GF-D8 (cell line): ENCODE measurements around the gene OR52E4.

Source experiments
- DNase-seq: peaks from one replicate; lab custom pipeline; 2025; lab: John Stamatoyannopoulos, UW

The OR52E4 gene

DNA sequence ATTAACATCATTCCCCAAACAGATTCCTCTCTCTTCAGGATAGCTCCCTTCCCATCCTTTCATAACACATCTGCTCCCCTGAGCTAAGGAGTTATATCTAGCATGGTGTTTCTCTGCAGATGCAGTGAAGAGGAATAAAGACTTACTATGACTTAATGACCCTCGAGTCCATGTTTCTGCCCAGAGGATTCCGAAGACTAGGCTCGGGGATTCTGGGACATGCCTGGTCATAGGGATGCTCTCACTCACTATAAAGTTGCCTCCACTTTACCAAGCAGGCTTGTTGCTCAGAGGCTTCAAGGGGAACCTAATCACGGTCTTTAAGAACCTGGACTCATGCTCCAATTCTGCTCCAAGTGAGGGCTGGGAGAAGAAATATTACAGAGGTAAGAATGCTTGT is at the start of gene OR52E4:
Gene OR52E4 (plus strand): TSS at position 301 of the 400 bp plus-strand sequence. CDS start 3,664 bp downstream, outside the sequence.
- DNase-seq, result no peak

DNA sequence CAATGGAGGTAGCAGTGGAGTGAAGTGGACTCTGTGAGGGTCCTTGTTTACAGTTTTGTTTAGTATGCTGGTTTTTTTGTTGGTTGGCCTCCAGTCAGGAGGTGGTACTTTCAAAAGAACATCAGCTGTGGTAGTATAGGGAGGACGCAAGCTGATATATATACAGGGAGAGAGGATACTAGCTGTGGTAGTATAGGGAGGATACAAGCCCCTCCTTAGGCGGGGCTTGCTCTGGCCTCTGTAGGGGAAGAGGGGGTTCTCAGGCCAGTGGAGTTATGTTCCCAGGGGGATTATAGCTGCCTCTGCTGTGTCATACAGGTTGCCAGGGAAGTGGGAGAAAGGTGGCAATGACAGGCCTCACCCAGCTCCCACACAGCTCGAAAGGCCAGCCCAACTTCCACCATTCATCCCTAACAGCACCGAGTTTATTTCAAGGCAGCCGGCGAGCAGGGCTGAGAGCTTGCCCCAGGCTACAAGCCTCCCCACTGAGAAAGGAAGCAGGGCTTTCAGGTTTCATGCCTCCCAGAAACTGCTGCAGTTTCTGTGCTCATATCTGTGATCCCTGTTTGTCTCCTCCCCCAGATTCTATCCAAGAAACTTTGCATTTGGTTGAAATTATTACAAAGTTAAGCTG is 49.1 kb upstream of the OR52E4 start:
- DNase-seq, result no peak

DNA sequence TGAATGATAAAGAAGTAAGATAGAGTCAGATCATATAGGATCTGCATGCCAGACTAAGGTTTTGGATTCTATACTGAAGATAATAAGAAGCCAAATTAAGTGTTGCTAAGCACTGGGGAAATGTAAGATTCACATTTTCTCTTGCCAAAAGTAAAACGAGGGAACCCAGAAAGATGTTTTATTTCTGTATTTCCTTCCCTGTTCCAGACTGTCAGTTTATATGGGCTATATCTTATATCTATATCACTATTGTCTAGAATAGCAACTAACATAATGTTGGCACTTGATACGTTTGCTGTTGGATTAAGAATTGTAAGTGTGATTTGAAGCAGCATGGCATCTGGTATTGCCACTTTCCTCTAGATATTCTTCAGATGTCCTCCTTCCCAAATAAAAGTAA is 47.0 kb upstream of the OR52E4 start:
- DNase-seq, result no peak

DNA sequence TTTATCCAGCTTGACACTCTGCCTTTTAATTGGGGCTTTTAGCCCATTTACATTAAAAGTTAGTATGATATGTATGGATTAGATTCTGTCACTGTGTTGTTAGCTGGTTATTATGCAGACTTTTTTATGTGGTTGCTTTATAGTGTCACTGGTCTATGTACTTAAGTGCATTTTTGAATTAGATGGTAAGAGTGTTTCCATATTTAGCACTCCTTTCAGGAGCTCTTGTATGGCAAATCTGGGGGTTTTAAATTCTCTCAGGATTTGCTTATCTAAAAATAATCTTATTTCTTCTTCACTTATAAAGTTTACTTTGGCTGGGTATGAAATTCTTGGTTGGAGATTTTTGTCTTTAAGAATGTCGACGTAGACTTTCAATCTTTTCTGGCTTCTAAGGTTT is 42.7 kb upstream of the OR52E4 start:
- no peak for DNase-seq

DNA sequence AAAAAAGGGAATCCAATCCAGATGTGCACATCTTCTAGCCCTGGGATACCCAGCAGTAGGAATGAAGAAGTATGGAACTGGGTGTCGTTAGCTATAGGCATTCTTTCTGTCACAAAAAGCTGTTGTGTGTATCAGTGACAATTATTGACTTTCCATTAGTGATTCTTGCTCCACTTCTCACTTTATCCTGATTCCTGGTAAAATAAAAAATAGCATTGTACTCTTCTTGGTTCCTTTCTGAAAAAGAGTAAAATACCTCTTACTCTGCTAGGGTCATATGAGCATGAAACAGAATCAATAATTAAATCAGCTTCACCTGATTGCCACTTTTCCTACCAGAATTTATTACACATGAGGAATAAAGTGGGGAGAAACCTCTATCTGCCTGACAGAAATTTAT is 38.6 kb upstream of the OR52E4 start, which contains the start of gene OR52E6:
Gene OR52E6 (minus strand): TSS at position 101 of the 400 bp plus-strand sequence. CDS start 0 bp downstream, at position 101.
- no peak for DNase-seq

DNA sequence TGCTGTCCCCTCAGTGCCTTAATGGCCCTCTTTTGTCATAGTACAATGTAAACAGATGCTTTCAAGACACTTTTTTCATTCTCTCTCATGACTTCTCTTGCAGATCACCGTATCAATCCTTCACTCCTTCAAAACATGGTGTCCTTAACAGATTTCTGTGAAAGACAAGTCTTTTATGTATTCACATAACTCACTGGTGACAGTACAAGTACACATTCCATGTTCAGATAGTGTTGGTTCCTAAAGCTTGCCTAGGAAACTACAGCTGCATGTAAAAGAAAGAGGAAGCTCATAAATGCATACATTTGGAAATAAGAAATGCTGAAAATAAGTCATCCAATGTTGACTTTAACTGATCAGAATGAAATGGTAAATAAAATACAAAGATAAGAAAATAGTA is 33.7 kb upstream of the OR52E4 start:
- no peak for DNase-seq

DNA sequence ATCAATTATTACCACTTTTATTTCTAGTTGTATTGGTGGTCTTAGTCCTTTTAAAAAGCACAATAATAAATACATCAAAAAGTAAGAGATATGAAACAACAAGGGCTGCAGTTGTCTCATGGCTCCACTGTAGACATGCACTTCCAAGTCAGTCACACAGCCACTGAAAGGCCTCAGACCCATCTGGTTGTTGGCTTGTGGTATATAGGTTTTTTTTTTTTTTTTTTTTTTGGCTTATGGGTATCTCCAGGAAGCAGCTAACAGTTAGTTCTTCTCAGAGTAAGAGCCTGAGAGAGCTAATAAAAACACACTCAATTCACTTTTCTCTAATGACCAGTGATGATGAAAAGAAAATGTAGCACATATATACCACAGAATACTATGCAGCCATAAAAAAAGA is 32.7 kb upstream of the OR52E4 start:
- DNase-seq, result no peak

DNA sequence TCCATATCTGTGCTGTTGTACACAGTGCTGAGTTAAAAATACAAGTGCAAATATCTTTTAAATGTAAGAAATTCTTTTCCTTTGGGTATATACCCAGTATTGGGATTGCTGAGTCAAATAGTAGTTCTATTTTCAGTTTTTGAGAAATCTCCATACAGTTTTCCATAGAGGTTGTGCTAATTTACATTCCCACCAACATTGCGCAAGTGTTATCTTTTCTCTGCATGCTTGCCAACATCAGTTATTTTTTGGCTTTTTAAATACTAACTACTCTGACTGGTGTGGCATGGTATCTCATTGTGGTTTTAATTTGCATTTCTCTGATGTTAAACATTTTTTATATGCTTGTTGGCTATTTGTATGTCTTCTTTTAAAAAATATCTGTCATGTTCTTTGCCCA is 29.4 kb upstream of the OR52E4 start:
- no peak for DNase-seq

DNA sequence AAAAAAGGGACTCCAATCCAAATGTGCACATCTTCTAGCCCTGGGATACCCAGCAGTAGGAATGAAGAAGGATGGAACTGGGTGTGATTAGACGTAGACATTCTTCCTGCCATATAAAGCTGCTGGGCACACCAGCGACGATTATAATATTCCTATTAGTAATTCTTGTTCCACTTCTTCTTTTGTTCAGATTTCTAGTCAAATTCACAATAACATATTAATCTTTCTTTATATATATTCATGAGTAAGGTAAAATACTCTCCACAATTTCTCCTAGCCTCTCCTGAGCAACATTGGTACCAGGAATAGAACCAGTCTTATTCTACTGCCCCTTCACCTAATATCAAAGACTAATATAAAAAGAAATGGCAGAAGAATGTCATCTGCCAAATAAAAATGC is 22.8 kb upstream of the OR52E4 start, which contains the start of gene OR52E8:
Gene OR52E8 (minus strand): TSS at position 101 of the 400 bp plus-strand sequence. CDS start 0 bp downstream, at position 101.
- no peak for DNase-seq

DNA sequence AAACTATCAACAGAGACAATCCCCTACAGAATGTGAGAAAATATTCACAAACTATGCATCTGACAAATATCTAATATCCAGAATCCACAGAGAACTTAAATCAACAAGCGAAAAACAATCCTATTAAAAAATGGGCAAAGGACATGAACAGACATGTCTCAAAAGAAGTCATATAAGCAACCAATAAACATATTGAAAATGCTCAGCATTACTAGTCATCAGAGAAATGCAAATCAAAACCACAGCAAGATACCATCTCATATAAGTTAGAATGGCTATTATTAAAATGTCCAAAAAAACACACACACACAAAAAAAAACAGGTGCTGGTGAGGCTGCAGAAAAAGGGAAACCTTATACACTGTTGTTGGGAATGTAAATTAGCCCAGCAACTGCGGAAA is 14.6 kb upstream of the OR52E4 start:
- DNase-seq, result no peak

DNA sequence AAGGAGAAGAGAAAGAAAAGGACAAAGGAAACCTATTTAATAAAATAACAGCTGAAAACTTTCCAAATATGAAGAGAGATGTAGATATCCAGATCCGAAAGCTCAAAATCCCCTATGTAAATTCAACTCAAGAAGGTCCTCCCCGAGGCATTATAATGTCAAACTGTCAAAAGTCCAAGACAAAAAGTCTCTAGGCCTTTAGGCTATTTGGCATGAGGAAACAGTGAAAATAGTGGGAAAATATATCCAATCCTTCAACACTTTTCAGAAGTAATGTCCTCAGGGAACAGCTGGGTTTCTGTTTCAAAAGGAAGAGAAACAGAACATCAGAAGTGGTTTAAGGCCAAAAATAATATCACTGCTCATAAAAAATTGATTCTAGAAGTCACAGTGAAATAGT is 1.9 kb upstream of the OR52E4 start:
- no peak for DNase-seq

DNA sequence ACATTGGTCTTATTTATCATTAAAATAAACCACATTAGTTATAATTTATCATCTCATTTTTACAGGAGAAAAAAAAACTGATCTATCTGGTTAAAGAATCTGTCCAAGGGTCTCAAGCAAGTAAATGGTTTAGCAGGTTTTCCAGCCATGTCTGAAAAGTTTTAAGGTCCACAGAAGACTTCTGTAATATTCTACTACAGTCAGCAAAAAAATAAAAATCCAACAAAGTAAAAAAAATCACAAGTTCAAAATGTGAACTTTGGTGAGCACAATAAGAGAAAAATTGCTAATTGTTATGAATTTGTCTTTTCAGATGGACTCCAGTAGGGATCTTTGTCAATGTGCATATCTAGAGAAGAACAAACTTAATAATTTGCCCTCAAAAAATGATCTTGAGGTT is 1.3 kb downstream of the OR52E4 start:
- no peak for DNase-seq

DNA sequence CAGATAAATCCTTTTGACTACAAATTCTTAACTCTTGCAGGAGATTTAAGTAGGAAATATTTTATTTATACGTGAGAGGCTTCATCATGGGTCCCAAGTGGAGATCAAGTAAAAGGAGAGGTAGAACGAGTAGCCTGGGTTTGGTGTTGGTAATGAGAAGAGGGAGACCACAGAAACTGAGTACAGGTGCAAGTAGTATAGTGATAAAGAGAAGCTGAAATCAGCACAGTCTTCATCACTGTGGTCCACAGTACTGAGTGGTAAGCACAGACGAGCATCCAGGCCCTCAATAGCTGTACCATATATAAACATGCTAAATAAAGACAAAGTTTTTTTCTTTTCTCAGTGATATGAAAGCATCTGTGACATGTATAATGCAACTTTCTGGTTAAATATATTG is 6.7 kb downstream of the OR52E4 start:
- no peak for DNase-seq

DNA sequence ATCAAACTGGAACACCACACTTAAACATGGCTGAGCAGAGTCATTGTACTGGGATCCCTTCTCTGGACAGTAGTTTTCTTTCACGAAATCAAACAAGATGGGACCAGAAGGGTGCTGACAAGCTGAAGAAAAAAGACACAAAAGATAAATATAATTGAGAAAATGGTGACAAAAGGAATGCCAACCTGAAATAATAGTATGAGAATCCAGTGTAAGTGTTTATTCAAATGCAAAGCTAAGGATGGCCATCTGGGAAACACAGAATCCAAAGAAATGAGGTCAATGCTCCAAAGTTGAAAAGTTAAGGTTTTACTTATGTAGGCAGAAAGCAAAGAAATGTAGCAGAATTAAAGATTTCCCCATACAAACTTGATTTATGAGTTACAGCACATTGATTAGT is 7.2 kb downstream of the OR52E4 start:
- DNase-seq, result no peak

DNA sequence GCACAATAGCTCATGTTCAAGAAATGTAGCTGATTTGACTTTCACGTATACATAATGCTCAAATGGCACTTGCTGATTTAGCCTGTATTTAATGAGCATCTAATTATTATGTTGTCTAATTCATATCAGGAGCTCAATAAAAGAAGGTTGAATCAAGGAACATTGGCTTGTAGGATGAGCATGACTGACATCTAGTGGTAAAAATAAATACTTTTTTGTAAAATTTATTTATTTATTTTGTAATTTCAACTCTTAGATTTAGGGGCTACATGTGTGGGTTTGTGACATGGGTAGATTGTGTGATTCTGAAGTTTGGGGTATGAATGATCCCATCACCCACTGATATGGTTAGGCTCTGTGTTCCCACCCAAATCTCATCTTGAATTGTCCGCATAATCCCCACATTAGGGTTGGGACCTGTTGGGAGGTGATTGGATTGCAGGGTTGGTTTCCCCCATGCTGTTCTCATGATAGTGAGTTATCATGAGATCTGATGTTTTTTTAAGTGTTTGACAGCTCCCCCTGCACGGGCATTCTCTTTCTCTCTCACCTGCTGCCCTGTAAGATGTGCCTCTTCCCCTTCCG is 10.9 kb downstream of the OR52E4 start:
- no peak for DNase-seq

DNA sequence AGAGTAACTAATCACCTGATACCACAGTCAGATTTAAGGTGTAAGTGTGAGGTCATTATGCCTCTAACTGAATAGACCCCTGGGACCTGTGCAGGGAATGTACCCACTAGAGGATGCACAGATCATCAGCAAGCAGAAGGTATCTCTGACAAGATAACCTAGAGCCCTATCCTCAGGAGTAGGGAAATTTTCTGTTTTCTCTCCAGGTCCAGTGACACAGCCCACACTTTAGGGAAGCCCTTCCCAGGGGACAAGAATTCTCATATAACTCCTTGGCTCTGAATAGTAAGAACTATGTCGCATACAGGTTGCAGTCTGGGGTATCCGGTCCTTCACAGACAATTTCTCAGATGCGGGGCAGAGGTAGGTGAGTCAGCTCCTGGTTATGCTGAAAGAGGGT is 12.5 kb downstream of the OR52E4 start, which contains the start of gene OR52E5:
Gene OR52E5 (plus strand): TSS at position 301 of the 400 bp plus-strand sequence. CDS start 7,569 bp downstream, outside the sequence.
- DNase-seq, result no peak

DNA sequence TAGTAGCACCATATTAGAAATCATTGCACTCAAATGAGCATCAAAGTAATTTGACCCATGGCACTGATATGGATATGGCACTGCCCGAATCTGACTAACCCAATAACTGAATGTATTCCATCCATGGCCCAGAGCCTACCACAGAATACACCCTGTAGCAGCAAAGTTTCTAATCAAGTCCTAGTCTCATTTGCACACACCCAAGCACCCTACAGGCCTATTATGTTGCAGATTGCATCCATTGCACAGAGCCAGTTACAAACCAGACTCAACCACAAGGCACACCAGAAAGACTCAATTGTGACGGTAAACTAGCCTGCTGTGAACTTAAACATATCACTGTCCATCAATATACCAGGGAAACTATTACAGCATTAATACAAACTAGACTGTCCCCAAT is 19.1 kb downstream of the OR52E4 start:
- no peak for DNase-seq

DNA sequence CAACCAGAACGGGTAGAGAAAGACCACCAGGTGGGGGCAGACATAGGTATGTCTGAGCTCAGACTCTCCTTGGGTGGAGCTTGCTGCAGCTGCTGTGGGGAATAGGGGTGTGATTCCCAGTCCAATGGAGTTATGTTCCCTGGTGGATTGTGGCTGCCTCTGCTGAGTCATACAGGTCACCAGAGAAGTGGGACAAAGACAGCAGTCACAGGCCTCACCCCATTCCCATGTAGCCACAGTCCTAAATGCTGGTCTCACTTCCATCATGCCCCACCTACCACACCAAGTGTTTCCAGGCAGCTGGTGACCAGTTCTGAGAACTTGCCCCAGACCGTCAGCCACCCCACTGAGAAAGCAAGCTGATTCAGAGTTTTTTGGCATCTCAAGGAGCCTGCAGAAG is 30.1 kb downstream of the OR52E4 start:
- no peak for DNase-seq

DNA sequence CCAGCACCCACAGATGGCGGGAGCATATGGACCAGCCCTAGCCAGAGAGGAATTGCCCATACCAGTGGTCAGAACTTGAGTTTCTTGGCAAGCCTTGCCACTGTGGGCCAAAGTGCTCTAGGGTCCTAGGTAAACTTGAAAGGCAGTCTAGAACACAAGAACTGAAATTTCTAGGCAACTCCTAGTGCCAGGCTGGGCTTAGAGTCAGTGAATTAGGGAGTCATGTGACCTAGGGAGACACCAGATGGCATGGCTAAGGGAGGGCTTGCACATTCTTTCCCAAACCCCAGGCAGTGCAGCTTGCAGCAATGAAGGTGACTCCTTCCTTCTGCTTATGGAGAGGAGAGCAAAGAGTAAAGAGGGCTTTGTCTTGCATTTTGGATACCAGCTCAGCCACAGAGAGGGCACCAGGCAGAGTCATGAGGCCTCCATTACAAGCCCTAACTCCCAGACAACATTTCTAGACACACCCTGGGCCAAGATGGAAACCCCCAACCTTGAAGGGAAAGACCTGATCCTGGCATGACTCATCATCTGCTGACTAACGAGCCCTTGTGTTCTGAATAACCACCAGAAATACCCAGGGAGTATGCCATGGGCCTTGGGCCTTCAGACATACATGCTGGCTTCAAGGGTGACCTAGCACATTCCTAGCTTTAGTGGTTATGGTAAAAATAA is 42.5 kb downstream of the OR52E4 start:
- no peak for DNase-seq

DNA sequence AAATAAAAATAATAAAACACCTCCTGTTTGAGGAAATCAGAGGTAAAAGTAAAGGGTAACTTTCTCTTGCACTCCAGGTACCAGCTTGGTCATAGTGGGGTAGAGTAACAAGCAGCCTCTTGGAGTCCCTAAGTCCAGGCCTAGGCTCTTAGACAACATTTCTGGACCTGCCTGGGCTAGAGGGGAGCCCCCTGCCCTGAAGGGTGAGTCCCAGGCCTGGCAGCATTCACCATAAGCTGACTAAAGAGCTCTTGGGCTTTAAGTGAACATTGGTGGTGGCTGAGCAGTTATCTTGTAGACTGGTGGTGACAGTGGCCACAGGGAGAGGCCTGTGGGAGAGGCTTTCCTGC is 43.0 kb downstream of the OR52E4 start:
- DNase-seq, result no peak

DNA sequence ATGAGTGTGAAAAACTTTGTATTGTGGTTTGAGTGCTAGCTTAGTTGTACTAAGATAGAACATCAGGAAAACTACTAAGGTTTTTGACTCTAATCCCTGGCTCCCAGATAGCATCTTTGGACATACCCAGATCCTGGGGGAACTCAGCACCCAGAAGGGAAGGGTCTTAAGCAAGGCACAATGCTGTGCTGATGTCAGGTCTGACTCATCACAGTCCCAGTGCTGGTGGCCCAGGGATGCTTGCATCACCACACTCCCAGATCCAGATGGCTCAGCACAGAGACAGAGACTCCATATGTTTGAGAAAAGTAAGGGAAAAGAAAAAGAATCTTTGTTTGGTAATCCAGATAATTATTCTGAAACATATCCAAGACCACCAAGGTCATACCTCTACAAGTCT is 43.4 kb downstream of the OR52E4 start:
- DNase-seq, result no peak

DNA sequence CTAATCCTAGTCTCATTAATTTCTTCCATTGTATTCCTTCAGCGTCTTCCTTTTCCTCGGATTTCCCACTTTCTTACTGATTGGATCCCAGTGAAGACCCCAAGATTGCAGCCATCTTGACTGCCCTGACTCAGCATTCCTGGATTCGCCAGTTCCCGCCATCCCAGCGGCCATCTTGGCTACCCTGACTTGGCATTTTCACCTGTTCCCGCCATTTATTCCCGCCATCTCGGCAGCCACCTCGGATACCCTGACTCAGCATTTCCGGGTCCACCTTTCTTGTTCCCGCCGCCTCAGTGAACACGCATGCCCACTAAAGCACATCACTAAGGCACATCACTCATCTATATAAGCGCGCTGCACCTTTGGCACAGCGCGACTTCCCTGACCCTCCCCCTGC is 47.8 kb downstream of the OR52E4 start:
- DNase-seq, result no peak

DNA sequence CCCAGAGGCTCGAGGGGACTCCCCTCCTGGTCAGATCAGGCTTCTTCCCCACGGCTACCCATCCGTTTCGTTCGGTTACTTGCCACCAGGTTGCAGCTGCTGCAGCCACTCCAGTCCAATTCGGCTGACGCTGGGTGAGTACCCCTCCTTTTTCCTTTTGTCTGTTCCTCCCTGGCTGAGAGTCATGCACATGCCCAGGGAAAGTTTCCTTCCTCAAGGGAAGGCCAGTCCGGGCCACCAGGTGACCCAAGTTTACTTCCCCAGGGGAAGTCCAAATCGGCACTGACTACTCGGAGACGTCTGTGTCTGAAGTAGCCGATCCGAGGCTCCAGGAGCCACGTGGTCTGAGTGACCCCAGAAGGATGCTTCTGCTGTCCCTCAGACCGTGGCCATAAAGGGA is 48.4 kb downstream of the OR52E4 start:
- DNase-seq, result no peak
